PFSK-1 (cell line): ENCODE data around the gene VPS18.

Experiments used
- POLR2AphosphoS5 ChIP-seq: IDR thresholded peaks from 2 replicates; pipeline ENCODE4 v1.6.1; 2012; ENCODE audit warnings: low read depth, mild to moderate bottlenecking, control low read depth, low read length, moderate library complexity
- SIN3A ChIP-seq: IDR thresholded peaks from 2 replicates; pipeline ENCODE4 v1.6.1; 2012; ENCODE audit warnings: mild to moderate bottlenecking, low read length, moderate library complexity, borderline replicate concordance; ENCODE audit not compliant: insufficient read depth
- TAF1 ChIP-seq: IDR thresholded peaks from 2 replicates; pipeline ENCODE4 v1.6.1; 2012; ENCODE audit warnings: low read length, control low read depth, borderline replicate concordance; ENCODE audit not compliant: insufficient read depth
- TF ChIP-seq, protein P1 (sequence below), 2 experiments: IDR thresholded peaks; 2 replicates each; pipeline versions ENCODE4 v1.6.1 to v1.8.0; 2011 to 2012; ENCODE audit warnings: low read depth in 2 of 2, low read length in 2 of 2, control low read depth in 1 of 2, inconsistent platforms in 1 of 2, mild to moderate bottlenecking in 1 of 2, moderate library complexity in 1 of 2; ENCODE audit not compliant: insufficient read depth in 1 of 2

DNA sequence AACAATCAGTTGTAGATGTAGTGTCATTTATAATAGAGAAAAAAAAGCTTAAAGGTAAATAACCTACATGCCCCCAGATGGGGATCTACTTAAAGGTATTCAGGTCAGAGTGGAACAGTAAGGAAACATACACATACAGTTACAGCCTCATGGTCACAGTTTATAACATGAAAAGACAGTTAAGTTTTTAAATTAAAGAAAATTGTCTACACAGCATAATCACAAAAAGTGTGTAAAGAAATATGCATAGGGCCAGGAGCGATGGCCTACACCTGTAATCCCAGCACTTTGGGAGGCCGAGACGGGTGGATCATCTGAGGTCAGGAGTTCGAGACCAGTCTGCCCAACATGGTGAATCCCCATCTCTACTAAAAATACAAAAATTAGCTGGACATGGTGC, 27.1 kb upstream of the VPS18 start:
- no peak for TF ChIP-seq TAF1
- TF ChIP-seq, protein P1, sequence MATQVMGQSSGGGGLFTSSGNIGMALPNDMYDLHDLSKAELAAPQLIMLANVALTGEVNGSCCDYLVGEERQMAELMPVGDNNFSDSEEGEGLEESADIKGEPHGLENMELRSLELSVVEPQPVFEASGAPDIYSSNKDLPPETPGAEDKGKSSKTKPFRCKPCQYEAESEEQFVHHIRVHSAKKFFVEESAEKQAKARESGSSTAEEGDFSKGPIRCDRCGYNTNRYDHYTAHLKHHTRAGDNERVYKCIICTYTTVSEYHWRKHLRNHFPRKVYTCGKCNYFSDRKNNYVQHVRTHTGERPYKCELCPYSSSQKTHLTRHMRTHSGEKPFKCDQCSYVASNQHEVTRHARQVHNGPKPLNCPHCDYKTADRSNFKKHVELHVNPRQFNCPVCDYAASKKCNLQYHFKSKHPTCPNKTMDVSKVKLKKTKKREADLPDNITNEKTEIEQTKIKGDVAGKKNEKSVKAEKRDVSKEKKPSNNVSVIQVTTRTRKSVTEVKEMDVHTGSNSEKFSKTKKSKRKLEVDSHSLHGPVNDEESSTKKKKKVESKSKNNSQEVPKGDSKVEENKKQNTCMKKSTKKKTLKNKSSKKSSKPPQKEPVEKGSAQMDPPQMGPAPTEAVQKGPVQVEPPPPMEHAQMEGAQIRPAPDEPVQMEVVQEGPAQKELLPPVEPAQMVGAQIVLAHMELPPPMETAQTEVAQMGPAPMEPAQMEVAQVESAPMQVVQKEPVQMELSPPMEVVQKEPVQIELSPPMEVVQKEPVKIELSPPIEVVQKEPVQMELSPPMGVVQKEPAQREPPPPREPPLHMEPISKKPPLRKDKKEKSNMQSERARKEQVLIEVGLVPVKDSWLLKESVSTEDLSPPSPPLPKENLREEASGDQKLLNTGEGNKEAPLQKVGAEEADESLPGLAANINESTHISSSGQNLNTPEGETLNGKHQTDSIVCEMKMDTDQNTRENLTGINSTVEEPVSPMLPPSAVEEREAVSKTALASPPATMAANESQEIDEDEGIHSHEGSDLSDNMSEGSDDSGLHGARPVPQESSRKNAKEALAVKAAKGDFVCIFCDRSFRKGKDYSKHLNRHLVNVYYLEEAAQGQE (IDR thresholded peaks at IDR 0.05; ENCODE audit: insufficient read depth in 1 of 2, low read depth in 2 of 2, low read length in 2 of 2): no peak
- no peak for TF ChIP-seq POLR2AphosphoS5
- no peak for TF ChIP-seq SIN3A
